Measurements from ENCODE around the gene CFAP43.

Gene CFAP43

DNA sequence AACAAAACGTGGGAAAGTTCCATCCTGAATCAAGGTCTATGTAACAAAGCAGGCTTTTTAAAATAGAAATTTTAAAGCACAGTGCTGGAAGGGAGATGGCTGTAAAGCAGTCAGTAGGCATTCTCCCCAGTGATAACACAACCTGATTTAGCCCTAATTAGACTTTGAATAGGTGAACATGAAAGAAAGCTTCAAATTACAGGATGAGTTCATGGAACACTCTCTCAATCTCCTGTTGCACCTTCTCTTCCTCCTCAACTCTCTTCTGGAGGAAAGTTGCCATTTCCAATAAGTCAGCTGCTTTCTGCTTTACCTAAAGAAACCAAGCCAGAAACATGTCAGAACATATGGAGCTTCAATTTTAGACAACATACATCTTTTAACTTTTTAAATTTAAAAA lies 90.1 kb downstream of the CFAP43 start:
- H3K4me3 ChIP-seq (ENCODE audit: low read depth, low read length): no peak overlapping the region
- TF ChIP-seq, protein P1, sequence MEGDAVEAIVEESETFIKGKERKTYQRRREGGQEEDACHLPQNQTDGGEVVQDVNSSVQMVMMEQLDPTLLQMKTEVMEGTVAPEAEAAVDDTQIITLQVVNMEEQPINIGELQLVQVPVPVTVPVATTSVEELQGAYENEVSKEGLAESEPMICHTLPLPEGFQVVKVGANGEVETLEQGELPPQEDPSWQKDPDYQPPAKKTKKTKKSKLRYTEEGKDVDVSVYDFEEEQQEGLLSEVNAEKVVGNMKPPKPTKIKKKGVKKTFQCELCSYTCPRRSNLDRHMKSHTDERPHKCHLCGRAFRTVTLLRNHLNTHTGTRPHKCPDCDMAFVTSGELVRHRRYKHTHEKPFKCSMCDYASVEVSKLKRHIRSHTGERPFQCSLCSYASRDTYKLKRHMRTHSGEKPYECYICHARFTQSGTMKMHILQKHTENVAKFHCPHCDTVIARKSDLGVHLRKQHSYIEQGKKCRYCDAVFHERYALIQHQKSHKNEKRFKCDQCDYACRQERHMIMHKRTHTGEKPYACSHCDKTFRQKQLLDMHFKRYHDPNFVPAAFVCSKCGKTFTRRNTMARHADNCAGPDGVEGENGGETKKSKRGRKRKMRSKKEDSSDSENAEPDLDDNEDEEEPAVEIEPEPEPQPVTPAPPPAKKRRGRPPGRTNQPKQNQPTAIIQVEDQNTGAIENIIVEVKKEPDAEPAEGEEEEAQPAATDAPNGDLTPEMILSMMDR (IDR thresholded peaks at IDR 0.05; ENCODE audit: low read depth, low read length, missing control alignments): no peak
- no peak for DNase-seq (ENCODE audit: low read depth)

DNA sequence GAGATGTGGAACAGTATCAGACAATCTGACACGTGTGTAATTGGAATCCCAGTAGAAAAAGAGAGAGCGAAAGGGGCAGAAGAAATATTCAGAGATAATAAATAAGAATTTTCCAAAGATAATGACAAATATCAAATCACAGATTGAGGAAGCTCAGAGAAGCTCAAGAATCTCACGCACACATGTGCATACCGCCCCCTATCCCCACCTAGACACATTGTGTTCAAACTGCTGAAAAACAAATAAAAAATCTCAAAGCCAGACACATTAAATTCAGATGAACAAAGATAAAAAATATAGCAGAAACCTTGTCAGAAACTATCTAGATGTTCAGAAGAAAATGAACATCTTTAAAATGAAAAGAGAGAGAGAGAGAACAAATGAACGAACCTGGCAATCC lies 92.9 kb downstream of the CFAP43 start:
- no peak overlapping the region for H3K4me3 ChIP-seq (ENCODE audit: low read depth, low read length)
- no peak for DNase-seq (ENCODE audit: low read depth)
- TF ChIP-seq, protein P1 (IDR thresholded peaks at IDR 0.05; ENCODE audit: low read depth, low read length, missing control alignments): peak; percentile 42

DNA sequence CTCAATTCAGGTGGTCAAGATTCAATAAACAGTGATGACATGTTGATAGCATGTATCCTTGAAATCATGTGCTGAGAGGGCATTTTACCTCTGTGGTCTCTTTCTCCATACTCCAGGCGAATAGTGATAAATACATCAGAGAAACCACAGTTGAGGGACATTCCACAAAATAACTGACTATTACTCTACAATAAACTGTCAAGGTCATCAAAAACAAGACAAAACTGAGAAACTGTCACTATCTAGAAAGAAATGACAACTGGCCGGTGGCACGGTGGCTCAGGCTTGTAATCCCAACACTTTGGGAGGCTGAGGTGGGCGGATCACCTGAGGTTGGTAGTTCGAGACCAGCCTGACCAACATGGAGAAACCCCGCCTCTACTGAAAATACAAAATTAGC lies 94.0 kb downstream of the CFAP43 start:
- TF ChIP-seq, protein P1 (IDR thresholded peaks at IDR 0.05; ENCODE audit: low read depth, low read length, missing control alignments): no peak
- H3K4me3 ChIP-seq (ENCODE audit: low read depth, low read length): no peak overlapping the region
- DNase-seq (ENCODE audit: low read depth): no peak

DNA sequence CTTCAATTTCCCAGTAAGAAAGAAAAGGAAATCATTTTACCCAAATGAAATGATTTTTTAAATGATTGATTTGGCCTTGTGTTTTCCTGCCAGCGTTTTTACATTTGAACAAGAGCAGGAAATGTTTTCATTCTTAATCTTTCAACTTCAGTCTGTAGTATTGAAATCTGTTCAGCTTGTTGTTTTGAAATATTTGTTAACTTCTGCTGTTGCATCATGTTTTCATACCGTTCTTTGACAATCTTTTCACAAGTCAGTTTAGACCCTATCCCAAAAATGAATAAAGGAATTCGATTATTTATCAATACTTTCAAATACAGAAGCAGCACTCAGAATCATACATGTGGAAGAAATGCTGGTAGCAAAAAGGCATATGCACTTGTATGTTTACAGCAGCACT lies 102.1 kb downstream of the CFAP43 start:
- H3K4me3 ChIP-seq (ENCODE audit: low read depth, low read length): no peak overlapping the region
- no peak for DNase-seq (ENCODE audit: low read depth)
- TF ChIP-seq, protein P1 (IDR thresholded peaks at IDR 0.05; ENCODE audit: low read depth, low read length, missing control alignments): no peak

DNA sequence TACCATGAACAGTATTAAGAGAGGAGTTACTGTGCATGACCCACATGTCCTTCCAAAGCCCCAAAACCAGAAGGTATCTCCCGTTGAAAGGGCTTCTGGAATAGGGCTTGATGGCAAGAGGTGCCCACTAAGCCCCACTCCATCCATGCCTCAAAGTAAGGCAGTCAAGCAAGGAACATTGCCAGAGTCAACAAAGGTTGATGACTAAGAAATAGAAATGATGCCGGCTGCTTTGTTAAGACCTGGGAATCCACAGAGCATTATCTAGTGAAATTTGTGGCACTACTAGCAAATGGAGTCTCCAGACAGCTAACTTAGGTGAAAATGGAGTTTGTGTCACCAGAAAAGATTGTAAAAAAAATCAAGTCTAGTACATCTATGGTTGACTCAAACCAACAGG lies 104.0 kb downstream of the CFAP43 start:
- no peak for DNase-seq (ENCODE audit: low read depth)
- no peak overlapping the region for H3K4me3 ChIP-seq (ENCODE audit: low read depth, low read length)
- TF ChIP-seq, protein P1 (IDR thresholded peaks at IDR 0.05; ENCODE audit: low read depth, low read length, missing control alignments): no peak

DNA sequence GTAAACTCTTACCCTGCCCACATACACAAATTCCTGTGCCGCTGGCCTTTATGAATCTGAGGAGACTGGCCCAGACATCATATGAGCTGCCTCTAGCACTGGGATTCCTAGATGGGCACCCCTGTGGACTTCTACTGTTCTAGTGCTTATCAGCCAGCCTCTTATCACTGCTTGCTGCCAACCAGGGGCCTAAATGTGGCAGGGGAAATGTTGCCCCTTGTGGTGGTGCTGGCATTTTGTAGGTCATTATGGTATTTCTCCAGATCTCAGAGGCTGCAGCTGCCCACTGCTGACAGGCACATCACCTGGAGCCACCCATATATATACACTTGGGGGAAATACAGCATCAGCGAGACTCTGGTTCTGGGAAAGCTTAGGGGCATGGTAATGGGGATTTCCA lies 104.8 kb downstream of the CFAP43 start:
- H3K4me3 ChIP-seq (ENCODE audit: low read depth, low read length): no peak overlapping the region
- no peak for DNase-seq (ENCODE audit: low read depth)
- TF ChIP-seq, protein P1 (IDR thresholded peaks at IDR 0.05; ENCODE audit: low read depth, low read length, missing control alignments): peak; percentile 34

DNA sequence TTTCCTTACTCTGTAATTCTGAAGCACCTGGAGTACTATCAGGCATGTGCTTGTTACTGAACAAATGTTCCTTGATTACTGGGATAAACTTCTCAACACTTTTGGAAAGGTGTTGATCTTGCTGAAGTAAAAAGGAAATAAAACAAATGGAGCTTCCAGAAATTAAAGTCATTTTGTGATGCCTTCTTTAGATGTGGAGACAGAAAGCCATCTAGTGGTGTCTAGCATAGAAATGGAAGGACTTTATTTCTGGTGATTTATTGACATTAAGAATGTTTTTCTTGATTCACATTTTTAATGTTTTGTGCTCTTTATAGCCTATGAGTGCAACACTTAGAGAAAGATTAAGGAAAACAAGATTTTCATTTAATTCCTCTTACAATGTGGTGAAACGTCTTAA lies 108.8 kb downstream of the CFAP43 start:
- TF ChIP-seq, protein P1 (IDR thresholded peaks at IDR 0.05; ENCODE audit: low read depth, low read length, missing control alignments): peak; percentile 21
- H3K4me3 ChIP-seq (ENCODE audit: low read depth, low read length): no peak overlapping the region
- DNase-seq (ENCODE audit: low read depth): no peak
